Head of caudate nucleus (tissue), 42 donors: ENCODE data around the gene AFF2.

Experiments used
- DNase-seq, 42 donors: peaks; one replicate each; pipeline versions ENCODE4 v3.0.0 to v3.0.0-alpha.2; 2020 to 2021; ENCODE audit warnings: mixed read lengths in 7 of 42
- intact Hi-C: fragments of 100-400 bp; cut with DNase I; formaldehyde crosslinking; loops from one replicate; pipeline ENCODE4 v1.15.0; 2022

AFF2 gene

DNA sequence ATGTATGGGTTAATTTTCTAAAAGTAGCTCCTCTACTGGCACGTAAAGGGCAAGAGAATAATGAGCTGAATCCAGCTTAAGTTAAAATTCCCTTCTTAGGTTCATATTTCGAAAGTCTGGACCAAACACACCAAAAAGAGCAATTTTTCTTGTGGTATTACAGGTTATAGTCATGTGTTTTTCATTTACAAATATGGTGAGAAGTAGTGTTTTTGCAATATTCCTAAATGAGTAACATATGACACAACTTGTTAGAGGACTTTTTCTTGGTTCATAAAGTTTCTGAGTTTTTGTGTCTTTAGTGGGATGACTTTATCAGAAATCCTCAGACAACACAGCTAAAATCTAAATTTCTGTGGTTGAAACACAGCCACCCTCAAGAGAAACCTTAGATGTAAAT is 172.1 kb downstream of the AFF2 start:
- no peak for DNase-seq
- intact Hi-C loops: no loop called here

- intact Hi-C loops: no loop called here
- DNase-seq: no peak
These were observed 181.2 kb downstream of the AFF2 start for GRCh38 chrX:148681605-148682004.

- DNase-seq: no peak
- intact Hi-C loops: no loop called here
These were observed 181.8 kb downstream of the AFF2 start for GRCh38 chrX:148682206-148682605.

- intact Hi-C loops: no loop called here
These were observed 191.0 kb downstream of the AFF2 start for GRCh38 chrX:148691456-148691855.

GRCh38 chrX:148695255-148695654 is 194.8 kb downstream of the AFF2 start:
- intact Hi-C loops: no loop called here

More at GRCh38 chrX:148691456-148691855, 191.0 kb downstream of the AFF2 start:
- DNase-seq: no peak

GRCh38 chrX:148698221-148698620 is 197.8 kb downstream of the AFF2 start:
- intact Hi-C loops: no loop called here
- no peak for DNase-seq

More at GRCh38 chrX:148695255-148695654, 194.8 kb downstream of the AFF2 start:
- no peak for DNase-seq

- intact Hi-C loops: no loop called here
These were observed 199.6 kb downstream of the AFF2 start for GRCh38 chrX:148700021-148700420.

DNA sequence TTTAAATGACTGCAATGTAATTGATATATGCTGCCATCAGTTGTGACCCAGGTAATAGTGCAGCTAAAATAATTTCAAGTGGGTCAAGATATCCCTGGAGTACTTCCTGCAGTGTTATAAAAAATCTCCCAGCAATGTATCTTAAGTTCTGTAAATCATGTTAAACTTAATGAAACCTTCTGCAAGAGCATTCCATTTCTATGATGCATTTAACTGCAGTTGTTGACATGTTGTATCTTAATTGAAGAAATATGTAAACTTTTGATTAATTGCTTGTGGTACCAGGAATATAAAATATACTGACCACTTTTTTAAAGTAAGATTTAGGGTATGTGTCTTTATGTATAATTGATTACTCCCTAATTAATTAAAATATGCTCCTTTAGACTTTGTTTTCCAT is 213.6 kb downstream of the AFF2 start:
- intact Hi-C loops: no loop called here
- DNase-seq: no peak

More at GRCh38 chrX:148700021-148700420, 199.6 kb downstream of the AFF2 start:
- DNase-seq: no peak

- intact Hi-C loops: no loop called here
- no peak for DNase-seq
These were observed 214.9 kb downstream of the AFF2 start for GRCh38 chrX:148715361-148715760.

- intact Hi-C loops: no loop called here
- DNase-seq: no peak
These were observed 222.5 kb downstream of the AFF2 start for GRCh38 chrX:148722966-148723365.

GRCh38 chrX:148723551-148723950 is 223.1 kb downstream of the AFF2 start:
- intact Hi-C loops: no loop called here
- DNase-seq: no peak

- intact Hi-C loops: no loop called here
- DNase-seq: no peak
These were observed 228.5 kb downstream of the AFF2 start for GRCh38 chrX:148728901-148729300.

DNA sequence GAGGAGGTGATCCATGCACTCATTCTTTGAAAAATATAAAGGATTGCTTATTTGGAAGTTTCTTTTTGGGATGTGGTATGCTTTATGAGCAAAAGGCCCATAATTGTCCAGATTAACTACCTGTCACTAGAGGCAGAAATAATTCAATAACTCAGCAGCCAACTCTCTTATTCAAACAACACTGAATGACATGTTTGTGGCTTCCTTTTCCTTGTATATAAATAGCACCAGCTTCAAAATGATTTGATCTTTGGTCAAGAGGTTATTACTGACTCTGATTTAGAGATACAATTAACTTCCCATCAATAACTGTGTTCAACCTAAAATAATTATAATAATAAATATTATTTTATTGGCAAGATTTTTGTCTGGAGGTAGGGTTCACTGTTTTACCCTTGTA is 232.3 kb downstream of the AFF2 start:
- intact Hi-C loops: no loop called here
- DNase-seq: no peak

- intact Hi-C loops: no loop called here
- DNase-seq: peak in 4 of 42 donors; percentile 1 to 35 (median 14)
These were observed 241.0 kb downstream of the AFF2 start for GRCh38 chrX:148741441-148741840.

GRCh38 chrX:148755111-148755510 is 254.7 kb downstream of the AFF2 start:
- intact Hi-C loops: no loop called here
- DNase-seq: peak in 3 of 42 donors; percentile 4 to 19 (median 8)

GRCh38 chrX:148763896-148764295 is 263.5 kb downstream of the AFF2 start:
- intact Hi-C loops: no loop called here
- DNase-seq: no peak

DNA sequence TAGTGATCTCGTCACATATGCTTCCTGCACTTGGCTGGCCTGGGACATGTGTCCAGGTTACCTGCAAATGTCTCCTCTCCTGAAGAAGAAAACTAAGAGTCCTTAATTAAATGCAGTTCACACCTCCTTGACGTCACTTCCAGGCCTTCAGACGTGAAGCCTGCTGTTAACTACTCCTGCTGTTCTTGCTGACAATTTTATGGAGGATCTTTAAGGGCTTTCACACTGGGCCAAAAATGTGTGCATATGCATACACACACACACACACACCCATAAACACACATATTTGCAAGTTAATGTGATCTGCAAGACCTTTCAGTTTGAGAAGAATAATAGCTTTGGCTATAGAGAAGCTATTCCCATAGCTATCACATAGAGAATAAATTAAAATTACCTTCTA is 267.9 kb downstream of the AFF2 start:
- DNase-seq: no peak
- intact Hi-C loops: no loop called here

DNA sequence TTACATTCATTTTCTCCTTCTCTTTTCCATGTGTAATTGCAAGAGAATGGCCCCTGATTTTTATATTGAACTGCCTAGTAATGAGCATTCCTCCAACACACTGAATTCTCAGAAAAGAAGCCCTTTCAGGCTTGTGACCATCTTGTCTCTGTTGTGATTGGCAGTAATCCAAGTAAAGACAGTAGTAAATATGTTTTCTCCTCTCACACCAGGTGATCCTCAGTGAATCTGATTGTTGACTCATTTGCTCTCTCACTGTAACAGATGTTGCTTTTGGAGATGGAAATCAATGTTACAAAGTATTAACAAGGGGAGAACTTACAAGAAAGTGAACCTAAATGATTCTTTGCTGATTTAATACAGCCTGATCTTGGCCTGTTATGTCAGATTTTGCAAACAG is 271.0 kb downstream of the AFF2 start:
- intact Hi-C loops: no loop called here
- no peak for DNase-seq

DNA sequence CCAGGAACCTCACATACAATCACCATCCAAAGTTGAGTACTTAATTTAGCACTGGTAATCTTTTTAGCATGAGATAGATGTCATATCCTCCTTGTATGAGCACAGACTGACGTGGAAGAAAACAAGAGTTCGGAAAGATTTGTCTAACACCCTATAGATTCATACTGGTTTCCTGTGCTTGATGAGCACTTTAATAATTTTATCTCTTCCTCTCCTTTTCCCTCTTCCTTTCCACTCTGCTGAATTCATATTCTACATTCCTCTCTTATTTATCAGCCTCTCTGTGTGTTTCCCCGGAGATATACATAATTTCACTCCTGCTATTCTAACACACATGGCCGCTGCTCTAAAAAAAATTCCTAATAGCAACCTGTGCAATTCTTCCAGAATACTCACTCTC is 273.9 kb downstream of the AFF2 start:
- no peak for DNase-seq
- intact Hi-C loops: no loop called here

- DNase-seq: no peak
- intact Hi-C loops: no loop called here
These were observed 283.7 kb downstream of the AFF2 start for GRCh38 chrX:148784137-148784536.

GRCh38 chrX:148784856-148785255 is 284.4 kb downstream of the AFF2 start:
- DNase-seq: peak in 20 of 42 donors; percentile 1 to 52 (median 12)

DNA sequence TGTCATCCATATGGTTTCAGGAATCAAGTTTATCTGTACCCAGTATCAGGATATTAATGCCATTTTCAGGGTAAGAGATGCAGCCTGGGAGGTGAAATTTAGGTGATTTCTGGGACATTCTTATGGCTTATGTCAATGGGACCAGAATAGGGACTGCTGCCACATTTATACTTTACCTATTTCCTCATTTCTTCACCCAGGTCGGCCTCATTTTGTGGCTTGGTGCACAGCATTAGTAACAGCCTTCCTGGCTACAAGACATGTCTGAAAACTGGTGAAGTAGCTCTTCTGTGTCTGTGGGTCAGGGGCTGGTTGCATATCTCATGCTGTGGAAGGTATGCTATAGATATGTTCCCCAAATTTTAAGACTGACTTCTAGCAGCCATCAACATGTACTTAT is 284.8 kb downstream of the AFF2 start:
- intact Hi-C loops: no loop called here
- DNase-seq: no peak

More at GRCh38 chrX:148784856-148785255, 284.4 kb downstream of the AFF2 start:
- intact Hi-C loops: no loop called here
